HepG2 (cell line): ENCODE measurements around the gene SMPD3. TPM values are rescaled to one million over a fixed set of nuclear protein-coding genes. Genes with fewer than 3 reads are reported as not detected.

Experiments used
- ATF5 ChIP-seq: sonication (generic); formaldehyde crosslinking; IDR thresholded peaks from 2 replicates; pipeline ENCODE4 v1.4.0; 2020; ENCODE audit warnings: mild to moderate bottlenecking, low read depth, missing genetic modification reagents
- ATF7 ChIP-seq, 2 experiments: fragments of 450-650 bp in 1 of 2; sonication (generic) in 1 of 2; formaldehyde crosslinking in 1 of 2; IDR thresholded peaks; 2 replicates each; pipeline versions ENCODE4 v1.4.0 to v1.6.1; 2016 to 2020; ENCODE audit warnings: antibody characterized with exemption in 1 of 2, mild to moderate bottlenecking in 1 of 2, missing genetic modification reagents in 1 of 2
- BCLAF1 ChIP-seq: fragments of 450-650 bp; IDR thresholded peaks from 2 replicates; pipeline ENCODE4 v1.6.1; 2017; ENCODE audit warnings: mild to moderate bottlenecking
- BRCA1 ChIP-seq: sonication (generic); formaldehyde crosslinking; IDR thresholded peaks from 2 replicates; pipeline ENCODE4 v1.4.0; 2020; ENCODE audit warnings: missing genetic modification reagents
- CHCHD3 ChIP-seq: sonication (generic); formaldehyde crosslinking; IDR thresholded peaks from 2 replicates; pipeline ENCODE4 v1.8.0; 2022; ENCODE audit warnings: mild to moderate bottlenecking, missing genetic modification reagents, moderate library complexity
- DRAP1 ChIP-seq: IDR thresholded peaks from 2 replicates; pipeline ENCODE4 v1.6.1; 2016; ENCODE audit warnings: missing genetic modification reagents, missing compliant biosample characterization
- HBP1 ChIP-seq: IDR thresholded peaks from 2 replicates; pipeline ENCODE4 v1.6.1; 2016; ENCODE audit warnings: low read depth, control low read depth
- JUN ChIP-seq: sonication (generic); formaldehyde crosslinking; IDR thresholded peaks from 2 replicates; pipeline ENCODE4 v1.4.0; 2020; ENCODE audit warnings: mild to moderate bottlenecking, missing genetic modification reagents
- JUNB ChIP-seq: sonication (generic); formaldehyde crosslinking; IDR thresholded peaks from 2 replicates; pipeline ENCODE4 v1.8.0; 2022; ENCODE audit warnings: missing genetic modification reagents, mild to moderate bottlenecking, borderline replicate concordance
- KLF13 ChIP-seq: sonication (generic); formaldehyde crosslinking; IDR thresholded peaks from 2 replicates; pipeline ENCODE4 v1.4.0; 2020; ENCODE audit warnings: mild to moderate bottlenecking, missing genetic modification reagents
- NCOA1 ChIP-seq: sonication (generic); formaldehyde crosslinking; IDR thresholded peaks from 2 replicates; pipeline ENCODE4 v1.9.0; 2021; ENCODE audit warnings: missing genetic modification reagents
- NR2C2 ChIP-seq: sonication (generic); formaldehyde crosslinking; IDR thresholded peaks from 2 replicates; pipeline ENCODE4 v1.4.0; 2020; ENCODE audit warnings: missing genetic modification reagents, mild to moderate bottlenecking, moderate library complexity, borderline replicate concordance
- USF2 ChIP-seq, 2 experiments: sonication (generic) in 1 of 2; formaldehyde crosslinking in 1 of 2; IDR thresholded peaks; 2 replicates each; pipeline versions ENCODE4 v1.5.1 to v1.6.1; 2011 to 2020; ENCODE audit warnings: borderline replicate concordance in 1 of 2, low read depth in 1 of 2, low read length in 1 of 2, mild to moderate bottlenecking in 1 of 2, missing genetic modification reagents in 1 of 2, moderate library complexity in 1 of 2
- ZFP62 ChIP-seq: sonication (generic); formaldehyde crosslinking; IDR thresholded peaks from 2 replicates; pipeline ENCODE4 v1.4.0; 2020; ENCODE audit warnings: missing genetic modification reagents
- ZNF235 ChIP-seq: sonication (generic); formaldehyde crosslinking; IDR thresholded peaks from 2 replicates; pipeline ENCODE4 v1.8.1; 2023; ENCODE audit warnings: mild to moderate bottlenecking, missing genetic modification reagents, borderline replicate concordance
- ZNF367 ChIP-seq: sonication (generic); formaldehyde crosslinking; IDR thresholded peaks from 2 replicates; pipeline ENCODE4 v1.4.0; 2020; ENCODE audit warnings: missing genetic modification reagents, borderline replicate concordance
- ZNF660 ChIP-seq: sonication (generic); formaldehyde crosslinking; IDR thresholded peaks from 2 replicates; pipeline ENCODE4 v1.5.1; 2020; ENCODE audit warnings: mild to moderate bottlenecking, low read depth, missing genetic modification reagents, borderline replicate concordance
- ZNF704 ChIP-seq: sonication (generic); formaldehyde crosslinking; IDR thresholded peaks from 2 replicates; pipeline ENCODE4 v1.8.1; 2023; ENCODE audit warnings: mild to moderate bottlenecking, inconsistent platforms, moderate library complexity, missing genetic modification reagents, borderline replicate concordance
- ZNF782 ChIP-seq: sonication (generic); formaldehyde crosslinking; IDR thresholded peaks from 2 replicates; pipeline ENCODE4 v1.4.0; 2020; ENCODE audit warnings: missing genetic modification reagents, mild to moderate bottlenecking, borderline replicate concordance
- polyA plus RNA-seq, 8 experiments: library from polyadenylated mRNA; depleted of rRNA in 3 of 8; stranded (reverse) in 7 of 8; unstranded in 1 of 8; fragments of >200 nt; fragmentation: Illumina TruSeq in 4 of 8; extraction: Trizol in 4 of 8; gene quantifications; 2 replicates each; pipeline versions ENCODE4 v1.2.1 to v1.2.3, GENCODE V29; 2011 to 2016; ENCODE audit warnings: low read depth in 4 of 8, missing spikeins in 1 of 8, mixed read lengths in 1 of 8; ENCODE audit not compliant: insufficient read depth in 1 of 8
- total RNA-seq, 5 experiments: library from RNA; depleted of rRNA; stranded (reverse); fragments of >200 nt; fragmentation: Illumina TruSeq; extraction: Trizol; gene quantifications; 2 replicates each; pipeline ENCODE4 v1.2.3, GENCODE V29; 2016; ENCODE audit warnings: low read depth in 1 of 5

Gene SMPD3
- total and polyA plus RNA-seq, 2 of the 13 experiments (the other 11 are each of a cell fraction or from before 2014, with no cell fraction given): 0.07 to 0.32 TPM

- TF ChIP-seq USF2 (IDR thresholded peaks at IDR 0.05; ENCODE audit: low read depth, low read length): no peak
- no peak for TF ChIP-seq USF2 (CRISPR knock-in tag; IDR thresholded peaks at IDR 0.05; ENCODE audit: borderline replicate concordance)
- no peak for TF ChIP-seq BRCA1 (CRISPR knock-in tag)
- TF ChIP-seq DRAP1: no peak
- TF ChIP-seq ZNF704 (CRISPR knock-in tag): no peak
- no peak for TF ChIP-seq HBP1 (CRISPR knock-in tag)
- TF ChIP-seq NR2C2 (CRISPR knock-in tag): 0 out of 2 replicates have a peak, but pooled peaks have one; percentile 44
- no peak for TF ChIP-seq ZNF235
- no peak for TF ChIP-seq JUNB (CRISPR knock-in tag)
- no peak for TF ChIP-seq CHCHD3
- TF ChIP-seq ATF5 (CRISPR knock-in tag): no peak
- TF ChIP-seq BCLAF1: no peak
- TF ChIP-seq ZNF782: no peak
- TF ChIP-seq ZNF660 (CRISPR knock-in tag): no peak
- TF ChIP-seq KLF13 (CRISPR knock-in tag): no peak
- TF ChIP-seq ZNF367: no peak
- no peak for TF ChIP-seq ATF7 (IDR thresholded peaks at IDR 0.05)
- no peak for TF ChIP-seq ATF7 (CRISPR knock-in tag; IDR thresholded peaks at IDR 0.05)
- no peak for TF ChIP-seq ZFP62 (CRISPR knock-in tag)
- TF ChIP-seq NCOA1 (CRISPR knock-in tag): no peak
- TF ChIP-seq JUN: no peak
Observed at GRCh38 chr16:68328151-68328859, 120.0 kb downstream of the SMPD3 start (continued).
